ENCODE results near the gene FLACC1. TPM values are rescaled to one million over a fixed set of nuclear protein-coding genes. Genes with fewer than 3 reads are reported as not detected.
"Not testable (repeated sequence)": the region's sequence is repeated elsewhere in the genome, so short reads cannot be mapped to it uniquely, and the experiment has no call there.

FLACC1 gene
- total and polyA plus RNA-seq, 7 experiments from 2014 or later = 3.1 to 9.5 (median 6.2) TPM

GRCh38 chr2:201299929-201300328, 57.2 kb downstream of the FLACC1 start:
- H3K27me3 ChIP-seq (ENCODE audit: control insufficient read depth in 2 of 2, insufficient read depth in 2 of 2, low read length in 2 of 2); H3K36me3 ChIP-seq (ENCODE audit: control insufficient read depth in 2 of 3, insufficient read depth in 3 of 3, low read length in 3 of 3); H3K4me1 ChIP-seq (ENCODE audit: control insufficient read depth in 2 of 2, insufficient read depth in 2 of 2, low read length in 2 of 2); CTCF ChIA-PET; DNase-seq; H3K4me3 ChIP-seq (ENCODE audit: low read length); H3K27ac ChIP-seq (ENCODE audit: low read depth, low read length); ATAC-seq; intact Hi-C loops (cut with micrococcal nuclease); H3K27ac Mint-ChIP-seq; H3K27me3 Mint-ChIP-seq; H3K4me3 Mint-ChIP-seq; H3K9me3 ChIP-seq (ENCODE audit: control insufficient read depth in 2 of 3, low read length in 3 of 3): not testable (repeated sequence)
- Mint-ChIP-seq H3K4me1 (peaks cover 3 to 32% (median 22%) of the 10 kb centered on the region in 7 donors), H3K9me3 (peaks cover 13 to 64% (median 28%) of the 10 kb centered on the region in 11 donors), H3K36me3 (peaks cover 25 to 78% (median 60%) of the 10 kb centered on the region in 5 donors)
- POLR2A ChIA-PET = interaction anchor here (0.6 kb wide), 1 partner anchor 37 kb away, joined by 3 read pairs; no protein-coding TSS in a partner anchor

- Mint-ChIP-seq H3K27ac (peak overlapping the region in 8 of 9 donors; percentile 6 to 79 (median 38)), H3K9me3 (peaks cover 14 to 74% (median 29%) of the 10 kb centered on the region in 11 donors), H3K4me3 (no peak overlapping the region), H3K27me3 (no peaks in the 10 kb centered on the region), H3K4me1 (peaks cover 3 to 32% (median 22%) of the 10 kb centered on the region in 7 donors), H3K36me3 (peaks cover 27 to 75% (median 58%) of the 10 kb centered on the region in 5 donors)
- no peak for ATAC-seq
- Histone ChIP-seq H3K4me3 (ENCODE audit: low read length) (no peak overlapping the region), H3K9me3 (ENCODE audit: control insufficient read depth in 2 of 3, low read length in 3 of 3) (peaks cover 0 to 6% (median 0%) of the 10 kb centered on the region in 3 experiments), H3K27me3 (ENCODE audit: control insufficient read depth in 2 of 2, insufficient read depth in 2 of 2, low read length in 2 of 2) (no peaks in the 10 kb centered on the region), H3K36me3 (ENCODE audit: control insufficient read depth in 2 of 3, insufficient read depth in 3 of 3, low read length in 3 of 3) (no peaks in the 10 kb centered on the region), H3K4me1 (ENCODE audit: control insufficient read depth in 2 of 2, insufficient read depth in 2 of 2, low read length in 2 of 2) (no peaks in the 10 kb centered on the region), H3K27ac (ENCODE audit: low read depth, low read length) (no peak overlapping the region)
- ChIA-PET CTCF (interaction anchor here (0.6 to 1.4 kb wide), 2 partner anchors 9 to 36 kb away, joined by 3 to 5 read pairs; no protein-coding TSS in a partner anchor), POLR2A (interaction anchor here (0.6 to 1.2 kb wide), 5 partner anchors 9 to 41 kb away, joined by 3 to 6 read pairs (median 3); no protein-coding TSS in a partner anchor)
- DNase-seq = no peak
- intact Hi-C loops (cut with micrococcal nuclease) = no loop called here
Measured at GRCh38 chr2:201298462-201299052, 58.6 kb downstream of the FLACC1 start.

- DNase-seq; H3K27me3 Mint-ChIP-seq; H3K9me3 ChIP-seq (ENCODE audit: control insufficient read depth in 2 of 3, low read length in 3 of 3); H3K4me3 ChIP-seq (ENCODE audit: low read length); intact Hi-C loops (cut with micrococcal nuclease); ATAC-seq; H3K27ac ChIP-seq (ENCODE audit: low read depth, low read length); H3K4me1 ChIP-seq (ENCODE audit: control insufficient read depth in 2 of 2, insufficient read depth in 2 of 2, low read length in 2 of 2); H3K27me3 ChIP-seq (ENCODE audit: control insufficient read depth in 2 of 2, insufficient read depth in 2 of 2, low read length in 2 of 2); H3K27ac Mint-ChIP-seq; H3K4me3 Mint-ChIP-seq: not testable (repeated sequence)
- H3K36me3 ChIP-seq (ENCODE audit: control insufficient read depth in 2 of 3, insufficient read depth in 3 of 3, low read length in 3 of 3) = peaks cover 25 to 44% (median 26%) of the 10 kb centered on the region in 3 experiments
- ChIA-PET CTCF (interaction anchor here (1.4 kb wide), 1 partner anchor 8 kb away, joined by 5 read pairs; no protein-coding TSS in a partner anchor), POLR2A (interaction anchor here (1.0 to 1.2 kb wide), 2 partner anchors 23 to 34 kb away, joined by 3 to 4 read pairs; no protein-coding TSS in a partner anchor)
- Mint-ChIP-seq H3K9me3 (peaks cover 8 to 60% (median 30%) of the 10 kb centered on the region in 11 donors), H3K4me1 (peaks cover 5 to 15% (median 8%) of the 10 kb centered on the region in 7 donors), H3K36me3 (peaks cover 31 to 85% (median 65%) of the 10 kb centered on the region in 5 donors)
Measured at GRCh38 chr2:201290457-201291148, 66.5 kb downstream of the FLACC1 start.

GRCh38 chr2:201285499-201285898, 71.6 kb downstream of the FLACC1 start:
- no peaks in the 10 kb centered on the region for H3K27me3 ChIP-seq (ENCODE audit: control insufficient read depth in 2 of 2, insufficient read depth in 2 of 2, low read length in 2 of 2)
- intact Hi-C loops (cut with micrococcal nuclease) = no loop called here
- DNase-seq (no peak), ATAC-seq (no peak)
- Mint-ChIP-seq H3K4me1 (peaks cover 9 to 22% (median 18%) of the 10 kb centered on the region in 7 donors), H3K27me3 (no peaks in the 10 kb centered on the region), H3K36me3 (peaks cover 34 to 66% (median 61%) of the 10 kb centered on the region in 5 donors), H3K4me3 (no peak overlapping the region), H3K27ac (peak overlapping the region in 5 of 9 donors; percentile 4 to 48 (median 14)), H3K9me3 (peaks cover 0 to 23% (median 6%) of the 10 kb centered on the region in 11 donors)
- no peaks in the 10 kb centered on the region for H3K9me3 ChIP-seq (ENCODE audit: control insufficient read depth in 2 of 3, low read length in 3 of 3)
- H3K4me1 ChIP-seq (ENCODE audit: control insufficient read depth in 2 of 2, insufficient read depth in 2 of 2, low read length in 2 of 2) = no peaks in the 10 kb centered on the region
- peaks cover 38 to 53% (median 38%) of the 10 kb centered on the region in 3 experiments for H3K36me3 ChIP-seq (ENCODE audit: control insufficient read depth in 2 of 3, insufficient read depth in 3 of 3, low read length in 3 of 3)
- POLR2A ChIA-PET = interaction anchor here (1.2 kb wide), 1 partner anchor 9 kb away, joined by 3 read pairs; no protein-coding TSS in a partner anchor
- CTCF ChIA-PET = interaction anchor here (1.4 kb wide), 1 partner anchor 53 kb away, joined by 3 read pairs; no protein-coding TSS in a partner anchor
- H3K4me3 ChIP-seq (ENCODE audit: low read length) = no peak overlapping the region
- no peak overlapping the region for H3K27ac ChIP-seq (ENCODE audit: low read depth, low read length)

GRCh38 chr2:201280191-201281040, 76.7 kb downstream of the FLACC1 start:
- CTCF ChIA-PET = interaction anchor here (0.9 to 1.4 kb wide), 4 partner anchors 15 to 83 kb away, joined by 3 to 4 read pairs (median 4); no protein-coding TSS in a partner anchor
- Histone ChIP-seq H3K36me3 (ENCODE audit: control insufficient read depth in 2 of 3, insufficient read depth in 3 of 3, low read length in 3 of 3) (peaks cover 22 to 49% (median 29%) of the 10 kb centered on the region in 3 experiments), H3K27me3 (ENCODE audit: control insufficient read depth in 2 of 2, insufficient read depth in 2 of 2, low read length in 2 of 2) (no peaks in the 10 kb centered on the region), H3K4me1 (ENCODE audit: control insufficient read depth in 2 of 2, insufficient read depth in 2 of 2, low read length in 2 of 2) (no peaks in the 10 kb centered on the region), H3K27ac (ENCODE audit: low read depth, low read length) (no peak overlapping the region), H3K9me3 (ENCODE audit: control insufficient read depth in 2 of 3, low read length in 3 of 3) (no peaks in the 10 kb centered on the region), H3K4me3 (ENCODE audit: low read length) (no peak overlapping the region)
- Mint-ChIP-seq H3K9me3 (no peaks in the 10 kb centered on the region), H3K4me3 (no peak overlapping the region), H3K27me3 (no peaks in the 10 kb centered on the region), H3K27ac (peak overlapping the region; percentile 16 to 92 (median 71)), H3K4me1 (peaks cover 17 to 40% (median 35%) of the 10 kb centered on the region in 7 donors), H3K36me3 (peaks cover 23 to 52% (median 42%) of the 10 kb centered on the region in 5 donors)
- ATAC-seq (no peak), DNase-seq (no peak)
- POLR2A ChIA-PET = interaction anchor here (1.6 to 5.6 kb wide), 2 partner anchors 20 to 43 kb away, joined by 4 to 33 read pairs; partner anchors contain the start of gene CASP8
- intact Hi-C loops (cut with micrococcal nuclease) = no loop called here
